ENCODE measurements around the gene AZIN2. TPM values are rescaled to one million over a fixed set of nuclear protein-coding genes. Genes with fewer than 3 reads are reported as not detected.
A peak's percentile ranks its signal among the peaks of the same experiment; 100 is the strongest.

Gene AZIN2
- total and polyA plus RNA-seq, 2 of the 13 experiments (the other 11 are each of a cell fraction or from before 2014, with no cell fraction given), result 1.7 to 3.5 TPM

DNA sequence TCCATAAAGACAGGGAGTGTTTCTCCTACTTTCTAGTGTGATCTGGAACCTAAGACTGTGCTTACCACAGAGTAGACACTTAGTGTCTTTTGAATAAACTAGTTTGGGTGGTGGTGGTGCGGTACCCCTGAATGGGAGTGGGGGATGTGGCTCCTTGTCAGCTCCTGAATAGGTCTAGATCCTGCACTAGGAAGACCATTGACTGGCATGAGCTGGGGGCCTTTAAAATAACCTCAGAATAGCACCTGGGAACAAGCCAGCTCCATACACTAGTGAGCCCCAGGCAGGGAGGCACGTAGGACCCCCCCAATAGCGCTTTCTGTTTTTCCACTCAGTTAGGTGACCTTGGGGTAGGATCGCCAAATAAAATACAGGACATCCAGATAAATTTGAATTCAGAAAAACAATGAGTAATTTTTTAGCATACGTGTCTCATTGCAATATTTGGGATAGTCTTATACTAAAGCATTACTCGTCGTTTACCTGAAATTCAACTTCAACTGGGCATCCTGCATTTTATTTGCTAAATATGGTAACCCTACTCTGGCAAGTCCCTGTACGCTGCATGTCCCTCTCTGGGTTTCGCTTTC, 45.6 kb downstream of the AZIN2 start:
- peak overlapping the region; percentile 95 for H3K9ac ChIP-seq (ENCODE audit: insufficient read depth, low read depth, low read length)
- ATAC-seq (no peak), FAIRE-seq (no peak), DNase-seq (ENCODE audit: low spot score) (no peak)
- 20% methylated on average over 9 of the region's 9 CpGs for WGBS (ENCODE audit: low lambda C conversion rate)
- POLR2A ChIA-PET, result interaction anchor here (0.8 to 2.6 kb wide), 20 partner anchors 9 to 1733 kb away, joined by 3 to 19 read pairs (median 4); partner anchors contain the start of genes AZIN2, RBBP4, RNF19B and S100PBP
- CTCF ChIA-PET (ENCODE audit: low intra/inter-chr PET ratio, low total read pairs), result no interaction called here
- H3K9me3 ChIP-seq (ENCODE audit: low read length), result no peaks in the 10 kb centered on the region
- intact Hi-C loops (cut with micrococcal nuclease; ENCODE audit: unreplicated experiment), result loop anchor here (5.0 to 10.0 kb wide), 2 partner anchors 128 to 346 kb away; partner anchors contain the start of genes ZNF362 and ZSCAN20
- peak overlapping the region; percentile 79 for H3K27ac ChIP-seq (ENCODE audit: extremely low read length, insufficient read depth, low read length)
- peak overlapping the region; percentile 89 for H2AFZ ChIP-seq (ENCODE audit: low read length)
- BruUV-seq (replicated peaks), result TSS peak; percentile 87
- H3K79me2 ChIP-seq (ENCODE audit: insufficient read depth, low read length), result peaks cover 22% of the 10 kb centered on the region
- H3K36me3 ChIP-seq (replicated peaks in 1 of 2; ENCODE audit: control insufficient read depth in 1 of 2, insufficient read depth in 2 of 2, low read length in 2 of 2), result no peaks in the 10 kb centered on the region
- peak overlapping the region; percentile 89 for H3K4me2 ChIP-seq (ENCODE audit: low read depth, low read length)
- H3K27me3 ChIP-seq (ENCODE audit: control insufficient read depth in 1 of 2, insufficient read depth in 2 of 2, low read length in 2 of 2), result no peaks in the 10 kb centered on the region; a peak in 1 of 5 replicates
- H3K4me3 ChIP-seq (replicated peaks in 1 of 3; ENCODE audit: insufficient read depth in 1 of 3, low read depth in 2 of 3, low read length in 3 of 3), result peak overlapping the region; percentile 82 to 92 (median 86)
- H3K4me1 ChIP-seq (ENCODE audit: insufficient read depth, low read length), result peaks cover 45% of the 10 kb centered on the region
- no peaks in the 10 kb centered on the region for H4K20me1 ChIP-seq (ENCODE audit: insufficient read depth, low read length)
- in situ Hi-C loops (cut with HindIII; ENCODE audit: extremely low pct_ligation_motif_present, low pct_unique_long_range_greater_than_20kb), result no loop called here
- TF ChIP-seq POLR2A (IDR thresholded peaks at IDR 0.05; ENCODE audit: insufficient read depth in 1 of 2, low read depth in 2 of 2, low read length in 2 of 2), result no peak
- TF ChIP-seq ZNF549 (CRISPR knock-in tag; IDR thresholded peaks at IDR 0.05), result no peak
- TF ChIP-seq ZNF510 (CRISPR knock-in tag; IDR thresholded peaks at IDR 0.05; ENCODE audit: low read depth), result peak; percentile 49
- TF ChIP-seq ZNF253 (CRISPR knock-in tag; IDR thresholded peaks at IDR 0.05; ENCODE audit: borderline replicate concordance), result no peak
- no peak for TF ChIP-seq ZNF326 (CRISPR knock-in tag; IDR thresholded peaks at IDR 0.05; ENCODE audit: borderline replicate concordance)
- no peak for TF ChIP-seq ETS1 (CRISPR knock-in tag; IDR thresholded peaks at IDR 0.05)
- 0 out of 2 replicates have a peak, but pooled peaks have one; percentile 60 for TF ChIP-seq ZNF546 (CRISPR knock-in tag; conservative IDR thresholded peaks at IDR 0.05)
- 0 out of 2 replicates have a peak, but pooled peaks have one; percentile 18 for TF ChIP-seq ZNF33A (CRISPR knock-in tag; IDR thresholded peaks at IDR 0.05; ENCODE audit: borderline replicate concordance)
- no peak for TF ChIP-seq ZNF10 (CRISPR knock-in tag; IDR thresholded peaks at IDR 0.05; ENCODE audit: borderline replicate concordance, low read depth)
- TF ChIP-seq TRIM24 (CRISPR knock-in tag; IDR thresholded peaks at IDR 0.05), result no peak
- TF ChIP-seq FIP1L1 (IDR thresholded peaks at IDR 0.05; ENCODE audit: borderline replicate concordance, insufficient read depth, low read depth, low read length), result no peak
- TF ChIP-seq PCBP2 (optimal IDR thresholded peaks at IDR 0.05; ENCODE audit: low read depth, low read length, poor library complexity, severe bottlenecking), result no peak
- no peak; the same call in 1 of the 2 replicates for TF ChIP-seq ZBTB3 (CRISPR knock-in tag; IDR thresholded peaks at IDR 0.05; ENCODE audit: borderline replicate concordance, low read depth)
- TF ChIP-seq ZNF564 (CRISPR knock-in tag; IDR thresholded peaks at IDR 0.05), result 0 out of 2 replicates have a peak, but pooled peaks have one; percentile 20
- no peak; the same call in 1 of the 2 replicates for TF ChIP-seq ARNTL (CRISPR knock-in tag; IDR thresholded peaks at IDR 0.05)
- 0 out of 2 replicates have a peak, but pooled peaks have one; percentile 27 for TF ChIP-seq GTF3A (CRISPR knock-in tag; conservative IDR thresholded peaks at IDR 0.05)
- TF ChIP-seq XRCC5 (optimal IDR thresholded peaks at IDR 0.05; ENCODE audit: low read length), result no peak
- TF ChIP-seq PRPF4 (IDR thresholded peaks at IDR 0.05; ENCODE audit: low read depth, low read length, poor library complexity, severe bottlenecking), result no peak
- TF ChIP-seq CHD4 (IDR thresholded peaks at IDR 0.05; ENCODE audit: borderline replicate concordance, low read length), result 0 out of 2 replicates have a peak, but pooled peaks have one; percentile 61
- TF ChIP-seq HMGA1 (CRISPR knock-in tag; conservative IDR thresholded peaks at IDR 0.05), result no peak
- 0 out of 2 replicates have a peak, but pooled peaks have one; percentile 50 for TF ChIP-seq ZNF670 (CRISPR knock-in tag; IDR thresholded peaks at IDR 0.05; ENCODE audit: borderline replicate concordance)
- TF ChIP-seq, protein P1, sequence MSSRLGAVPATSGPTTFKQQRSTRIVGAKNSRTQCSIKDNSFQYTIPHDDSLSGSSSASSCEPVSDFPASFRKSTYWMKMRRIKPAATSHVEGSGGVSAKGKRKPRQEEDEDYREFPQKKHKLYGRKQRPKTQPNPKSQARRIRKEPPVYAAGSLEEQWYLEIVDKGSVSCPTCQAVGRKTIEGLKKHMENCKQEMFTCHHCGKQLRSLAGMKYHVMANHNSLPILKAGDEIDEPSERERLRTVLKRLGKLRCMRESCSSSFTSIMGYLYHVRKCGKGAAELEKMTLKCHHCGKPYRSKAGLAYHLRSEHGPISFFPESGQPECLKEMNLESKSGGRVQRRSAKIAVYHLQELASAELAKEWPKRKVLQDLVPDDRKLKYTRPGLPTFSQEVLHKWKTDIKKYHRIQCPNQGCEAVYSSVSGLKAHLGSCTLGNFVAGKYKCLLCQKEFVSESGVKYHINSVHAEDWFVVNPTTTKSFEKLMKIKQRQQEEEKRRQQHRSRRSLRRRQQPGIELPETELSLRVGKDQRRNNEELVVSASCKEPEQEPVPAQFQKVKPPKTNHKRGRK (CRISPR knock-in tag; IDR thresholded peaks at IDR 0.05), result 0 out of 2 replicates have a peak, but pooled peaks have one; percentile 74
- TF ChIP-seq ZNF724P (CRISPR knock-in tag; IDR thresholded peaks at IDR 0.05; ENCODE audit: borderline replicate concordance), result no peak

Data from HepG2 (cell line).